ENCODE measurements around the gene KNG1. TPM values are rescaled to one million over a fixed set of nuclear protein-coding genes. Genes with fewer than 3 reads are reported as not detected.
"Not testable (repeated sequence)": the region's sequence is repeated elsewhere in the genome, so short reads cannot be mapped to it uniquely, and the experiment has no call there.

KNG1 gene
- total RNA-seq, 1 donor from 2014 or later: not detected

GRCh38 chr3:186687120-186687651 lies 30.0 kb upstream of the KNG1 start:
- no peaks in the 10 kb centered on the region for H3K36me3 Mint-ChIP-seq
- H3K4me3 Mint-ChIP-seq: no peak overlapping the region
- TF ChIP-seq CTCF (IDR thresholded peaks at IDR 0.05; ENCODE audit: unreplicated experiment): no peak
- H3K27ac Mint-ChIP-seq: no peak overlapping the region
- no peaks in the 10 kb centered on the region for H3K4me1 Mint-ChIP-seq
- peaks cover 17% of the 10 kb centered on the region for H3K9me3 Mint-ChIP-seq
- H3K27me3 Mint-ChIP-seq (ENCODE audit: low read depth): peaks cover 42% of the 10 kb centered on the region
- DNase-seq (ENCODE audit: low spot score in 2 of 2, unreplicated experiment in 2 of 2): no peak

GRCh38 chr3:186690304-186690703 lies 26.9 kb upstream of the KNG1 start:
- H3K27ac Mint-ChIP-seq; H3K36me3 Mint-ChIP-seq; DNase-seq (ENCODE audit: low spot score in 2 of 2, unreplicated experiment in 2 of 2); H3K4me3 Mint-ChIP-seq: not testable (repeated sequence)
- Mint-ChIP-seq H3K4me1 (peaks cover 15% of the 10 kb centered on the region), H3K9me3 (peaks cover 12% of the 10 kb centered on the region), H3K27me3 (ENCODE audit: low read depth) (peaks cover 31% of the 10 kb centered on the region)

GRCh38 chr3:186691676-186692075 lies 25.5 kb upstream of the KNG1 start:
- H3K27me3 Mint-ChIP-seq (ENCODE audit: low read depth): peaks cover 28% of the 10 kb centered on the region
- peaks cover 15% of the 10 kb centered on the region for H3K4me1 Mint-ChIP-seq
- no peak for TF ChIP-seq CTCF (IDR thresholded peaks at IDR 0.05; ENCODE audit: unreplicated experiment)
- no peak overlapping the region for H3K27ac Mint-ChIP-seq
- no peaks in the 10 kb centered on the region for H3K36me3 Mint-ChIP-seq
- no peak overlapping the region for H3K4me3 Mint-ChIP-seq
- no peaks in the 10 kb centered on the region for H3K9me3 Mint-ChIP-seq
- DNase-seq (ENCODE audit: low spot score in 2 of 2, unreplicated experiment in 2 of 2): no peak

- no peaks in the 10 kb centered on the region for H3K36me3 Mint-ChIP-seq
- no peaks in the 10 kb centered on the region for H3K9me3 Mint-ChIP-seq
- peak overlapping the region; percentile 50 for H3K27ac Mint-ChIP-seq
- H3K27me3 Mint-ChIP-seq (ENCODE audit: low read depth): peaks cover 22% of the 10 kb centered on the region
- DNase-seq (ENCODE audit: low spot score in 2 of 2, unreplicated experiment in 2 of 2): no peak
- no peak overlapping the region for H3K4me3 Mint-ChIP-seq
- TF ChIP-seq CTCF (IDR thresholded peaks at IDR 0.05; ENCODE audit: unreplicated experiment): no peak
- peaks cover 15% of the 10 kb centered on the region for H3K4me1 Mint-ChIP-seq
Observed at GRCh38 chr3:186693843-186694242, 23.3 kb upstream of the KNG1 start.

- Mint-ChIP-seq H3K27me3 (ENCODE audit: low read depth) (peaks cover 21% of the 10 kb centered on the region), H3K9me3 (no peaks in the 10 kb centered on the region), H3K27ac (peak overlapping the region; percentile 18), H3K36me3 (no peaks in the 10 kb centered on the region), H3K4me1 (peaks cover 15% of the 10 kb centered on the region), H3K4me3 (no peak overlapping the region)
- no peak for TF ChIP-seq CTCF (IDR thresholded peaks at IDR 0.05; ENCODE audit: unreplicated experiment)
- DNase-seq (ENCODE audit: low spot score in 2 of 2, unreplicated experiment in 2 of 2): no peak
Observed at GRCh38 chr3:186694288-186695032, 22.7 kb upstream of the KNG1 start.

GRCh38 chr3:186696522-186696921 lies 20.6 kb upstream of the KNG1 start:
- no peaks in the 10 kb centered on the region for H3K9me3 Mint-ChIP-seq
- H3K36me3 Mint-ChIP-seq: no peaks in the 10 kb centered on the region
- no peak overlapping the region for H3K4me3 Mint-ChIP-seq
- TF ChIP-seq CTCF (IDR thresholded peaks at IDR 0.05; ENCODE audit: unreplicated experiment): no peak
- H3K27ac Mint-ChIP-seq: no peak overlapping the region
- DNase-seq (ENCODE audit: low spot score in 2 of 2, unreplicated experiment in 2 of 2): no peak
- peaks cover 15% of the 10 kb centered on the region for H3K4me1 Mint-ChIP-seq
- H3K27me3 Mint-ChIP-seq (ENCODE audit: low read depth): peaks cover 7% of the 10 kb centered on the region

Measured in mesothelial cell of epicardium (in vitro differentiated cells).